Embryonic facial prominence (tissue), 1 donor: ENCODE results near the gene METRN.

Experiments
- DNase-seq: peaks from one replicate; pipeline ENCODE4 v3.0.0-alpha.2; 2016; ENCODE audit errors: extremely low spot score

METRN gene

GRCh38 chr16:723695-724094 lies 8.8 kb downstream of the METRN start:
- DNase-seq: no peak

GRCh38 chr16:724188-725040 lies 9.5 kb downstream of the METRN start:
- no peak for DNase-seq

- no peak for DNase-seq
Measured at GRCh38 chr16:725041-725376, 10.1 kb downstream of the METRN start.

- DNase-seq: no peak
Measured at GRCh38 chr16:725463-726187, 10.7 kb downstream of the METRN start.

- DNase-seq: no peak
Measured at GRCh38 chr16:726188-726437, 11.2 kb downstream of the METRN start.

GRCh38 chr16:726438-727290 lies 11.7 kb downstream of the METRN start, which contains the start of the genes CCDC78 and HAGHL:
Gene CCDC78 (minus strand): TSS chr16:726443. CDS start chr16:726367, 76 bp downstream.
Gene HAGHL (plus strand): TSS chr16:727106. CDS start chr16:727510, 404 bp downstream.
- DNase-seq: no peak

- DNase-seq: no peak
Measured at GRCh38 chr16:727291-727977, 12.5 kb downstream of the METRN start.

GRCh38 chr16:728131-728889 lies 13.4 kb downstream of the METRN start:
- no peak for DNase-seq

GRCh38 chr16:728890-729744 lies 14.2 kb downstream of the METRN start:
- DNase-seq: no peak

- no peak for DNase-seq
Measured at GRCh38 chr16:729768-730665, 15.1 kb downstream of the METRN start.

- no peak for DNase-seq
Measured at GRCh38 chr16:730666-731509, 16.0 kb downstream of the METRN start.

- DNase-seq: no peak
Measured at GRCh38 chr16:732332-732731, 17.4 kb downstream of the METRN start.

GRCh38 chr16:732936-733335 lies 18.0 kb downstream of the METRN start:
- DNase-seq: no peak

- DNase-seq: no peak
Measured at GRCh38 chr16:733382-734207, 18.7 kb downstream of the METRN start.

- DNase-seq: no peak
Measured at GRCh38 chr16:734208-734980, 19.5 kb downstream of the METRN start.
